HUES64 (cell line): ENCODE measurements around the gene EBPL.

Experiments used
- H3K27ac ChIP-seq: 2 replicates; pipeline ENCODE4 v1.7.0; 2013; ENCODE audit warnings: low read depth, low read length, inconsistent platforms
- H3K27me3 ChIP-seq: 2 replicates; pipeline ENCODE4 v1.6.1; 2013; ENCODE audit warnings: mild to moderate bottlenecking, low read length; ENCODE audit not compliant: insufficient read depth
- H3K36me3 ChIP-seq: 2 replicates; pipeline ENCODE4 v1.6.1; 2013; ENCODE audit warnings: mild to moderate bottlenecking, low read length; ENCODE audit not compliant: insufficient read depth
- H3K4me1 ChIP-seq: 2 replicates; pipeline ENCODE4 v1.6.1; 2013; ENCODE audit warnings: mild to moderate bottlenecking, low read length, moderate library complexity; ENCODE audit not compliant: insufficient read depth
- H3K4me3 ChIP-seq: 2 replicates; pipeline ENCODE4 v1.5.1; 2013; ENCODE audit warnings: mild to moderate bottlenecking, low read length, moderate library complexity
- H3K9ac ChIP-seq: 2 replicates; pipeline ENCODE4 v1.6.1; 2013; ENCODE audit warnings: mild to moderate bottlenecking, low read depth, low read length
- H3K9me3 ChIP-seq: 2 replicates; pipeline ENCODE4 v1.6.1; 2013; ENCODE audit warnings: low read depth, low read length; ENCODE audit not compliant: insufficient read depth
- WGBS: fragments of 150-250, 120-280 bp; methylation state at CpG from one replicate; pipeline ENCODE4 v1.1.7; 2013; ENCODE audit warnings: missing lambda C conversion rate; 5-methylcytosine and 5-hydroxymethylcytosine counted together

Gene EBPL

GRCh38 chr13:49670828-49671227 lies 20.5 kb downstream of the EBPL start:
- Histone ChIP-seq H3K9me3 (no peaks in the 10 kb centered on the region), H3K9ac (no peak overlapping the region), H3K4me3 (no peak overlapping the region), H3K4me1 (peaks cover 8% of the 10 kb centered on the region; the same call in 1 of the 2 replicates), H3K27me3 (no peaks in the 10 kb centered on the region), H3K27ac (no peak overlapping the region), H3K36me3 (peaks cover 33% of the 10 kb centered on the region)
- 89% methylated on average over 5 of the region's 5 CpGs for WGBS

GRCh38 chr13:49669735-49670309 lies 21.5 kb downstream of the EBPL start:
- no peak overlapping the region for H3K4me3 ChIP-seq
- no peaks in the 10 kb centered on the region for H3K27me3 ChIP-seq
- H3K9ac ChIP-seq: no peak overlapping the region
- WGBS: 55% methylated on average over 4 of the region's 5 CpGs
- peaks cover 28% of the 10 kb centered on the region for H3K36me3 ChIP-seq
- peaks cover 8% of the 10 kb centered on the region for H3K4me1 ChIP-seq
- H3K27ac ChIP-seq: no peak overlapping the region
- H3K9me3 ChIP-seq: no peaks in the 10 kb centered on the region

- H3K9ac ChIP-seq: no peak overlapping the region
- no peak overlapping the region for H3K4me3 ChIP-seq
- 91% methylated on average over 2 of the region's 2 CpGs for WGBS
- H3K27me3 ChIP-seq: no peaks in the 10 kb centered on the region
- peaks cover 33% of the 10 kb centered on the region for H3K36me3 ChIP-seq
- H3K9me3 ChIP-seq: no peaks in the 10 kb centered on the region
- no peak overlapping the region for H3K27ac ChIP-seq
- H3K4me1 ChIP-seq: peaks cover 8% of the 10 kb centered on the region
Observed at GRCh38 chr13:49667773-49668172, 23.5 kb downstream of the EBPL start.

- 55% methylated on average over 3 of the region's 4 CpGs for WGBS
- Histone ChIP-seq H3K27ac (no peak overlapping the region), H3K4me1 (no peaks in the 10 kb centered on the region; the same call in 1 of the 2 replicates), H3K4me3 (no peak overlapping the region), H3K9ac (no peak overlapping the region), H3K27me3 (no peaks in the 10 kb centered on the region), H3K9me3 (no peaks in the 10 kb centered on the region), H3K36me3 (peaks cover 65% of the 10 kb centered on the region)
Observed at GRCh38 chr13:49664606-49665005, 26.7 kb downstream of the EBPL start.

- Histone ChIP-seq H3K4me1 (peaks cover 3% of the 10 kb centered on the region; the same call in 1 of the 2 replicates), H3K4me3 (no peak overlapping the region), H3K9me3 (no peaks in the 10 kb centered on the region), H3K27ac (no peak overlapping the region), H3K36me3 (peaks cover 33% of the 10 kb centered on the region), H3K27me3 (no peaks in the 10 kb centered on the region), H3K9ac (no peak overlapping the region)
- WGBS: 86% methylated on average over 9 of the region's 9 CpGs
Observed at GRCh38 chr13:49657241-49657641, 34.0 kb downstream of the EBPL start.

- no peaks in the 10 kb centered on the region for H3K27me3 ChIP-seq
- no peaks in the 10 kb centered on the region for H3K9me3 ChIP-seq
- no peak overlapping the region for H3K9ac ChIP-seq
- peaks cover 19% of the 10 kb centered on the region for H3K36me3 ChIP-seq
- H3K27ac ChIP-seq: no peak overlapping the region
- H3K4me3 ChIP-seq: no peak overlapping the region
- H3K4me1 ChIP-seq: peaks cover 3% of the 10 kb centered on the region; the same call in 1 of the 2 replicates
- WGBS: 89% methylated on average over 3 of the region's 3 CpGs
Observed at GRCh38 chr13:49655906-49656305, 35.4 kb downstream of the EBPL start.

- WGBS: 98% methylated on average over 3 of the region's 3 CpGs
- Histone ChIP-seq H3K4me1 (peaks cover 3% of the 10 kb centered on the region; the same call in 1 of the 2 replicates), H3K9me3 (no peaks in the 10 kb centered on the region), H3K9ac (no peak overlapping the region), H3K27me3 (no peaks in the 10 kb centered on the region), H3K4me3 (no peak overlapping the region), H3K27ac (no peak overlapping the region), H3K36me3 (0 out of 2 replicates have a peak, but pooled peaks cover under 1% of the 10 kb centered on the region)
Observed at GRCh38 chr13:49654011-49654410, 37.3 kb downstream of the EBPL start.

GRCh38 chr13:49653478-49653877 lies 37.8 kb downstream of the EBPL start:
- Histone ChIP-seq H3K9me3 (no peaks in the 10 kb centered on the region), H3K36me3 (no peaks in the 10 kb centered on the region), H3K4me3 (no peak overlapping the region), H3K27me3 (no peaks in the 10 kb centered on the region), H3K9ac (no peak overlapping the region), H3K4me1 (peaks cover 3% of the 10 kb centered on the region; the same call in 1 of the 2 replicates), H3K27ac (no peak overlapping the region)

GRCh38 chr13:49652355-49653305 lies 38.7 kb downstream of the EBPL start:
- WGBS: 63% methylated on average over 11 of the region's 16 CpGs
- Histone ChIP-seq H3K27ac (no peak overlapping the region), H3K9me3 (no peaks in the 10 kb centered on the region), H3K27me3 (no peaks in the 10 kb centered on the region), H3K4me1 (peaks cover 3% of the 10 kb centered on the region; the same call in 1 of the 2 replicates), H3K4me3 (no peak overlapping the region), H3K36me3 (no peaks in the 10 kb centered on the region), H3K9ac (no peak overlapping the region)

- Histone ChIP-seq H3K9ac (no peak overlapping the region), H3K9me3 (no peaks in the 10 kb centered on the region), H3K27me3 (no peaks in the 10 kb centered on the region), H3K27ac (no peak overlapping the region), H3K4me3 (no peak overlapping the region), H3K36me3 (no peaks in the 10 kb centered on the region), H3K4me1 (no peaks in the 10 kb centered on the region)
- WGBS: 92% methylated on average over 17 of the region's 17 CpGs
Observed at GRCh38 chr13:49651570-49652354, 39.5 kb downstream of the EBPL start.

GRCh38 chr13:49649963-49650312 lies 41.3 kb downstream of the EBPL start:
- no peaks in the 10 kb centered on the region for H3K4me1 ChIP-seq
- WGBS: 86% methylated on average over 2 of the region's 2 CpGs
- H3K27me3 ChIP-seq: no peaks in the 10 kb centered on the region
- H3K4me3 ChIP-seq: no peak overlapping the region
- no peaks in the 10 kb centered on the region for H3K9me3 ChIP-seq
- no peak overlapping the region for H3K27ac ChIP-seq
- no peaks in the 10 kb centered on the region for H3K36me3 ChIP-seq
- H3K9ac ChIP-seq: no peak overlapping the region
